Renal pelvis (tissue), 4 donors: Measurements from ENCODE around the gene GUCA2A. TPM values are rescaled to one million over a fixed set of nuclear protein-coding genes. Genes with fewer than 3 reads are reported as not detected.
A peak's percentile ranks its signal among the peaks of the same experiment; 100 is the strongest.

ENCODE experiments used
- DNase-seq: peaks from one replicate; pipeline ENCODE4 v3.0.0-alpha.2; 2013
- polyA plus RNA-seq, 3 donors: library from polyadenylated mRNA; unstranded; fragments of 120-200 nt; gene quantifications; one replicate each; pipeline ENCODE4 v1.2.1, GENCODE V29; 2013; ENCODE audit not compliant: insufficient read length in 3 of 3

The GUCA2A gene
- polyA plus RNA-seq, 3 donors, result not detected

- DNase-seq, result no peak
Observed at GRCh38 chr1:42154685-42155084, 9.9 kb downstream of the GUCA2A start.

- no peak for DNase-seq
Observed at GRCh38 chr1:42153624-42154023, 10.9 kb downstream of the GUCA2A start.

GRCh38 chr1:42152907-42153600 is 11.5 kb downstream of the GUCA2A start, which contains the start of gene GUCA2B:
GUCA2B (plus strand) TSS chr1:42153410; CDS start chr1:42153451, 41 bp downstream.
- no peak for DNase-seq

- DNase-seq, result no peak
Observed at GRCh38 chr1:42152119-42152518, 12.4 kb downstream of the GUCA2A start.

- no peak for DNase-seq
Observed at GRCh38 chr1:42150651-42151050, 13.9 kb downstream of the GUCA2A start.

- DNase-seq, result no peak
Observed at GRCh38 chr1:42148166-42148565, 16.4 kb downstream of the GUCA2A start.

- DNase-seq, result peak; percentile 78
Observed at GRCh38 chr1:42146626-42147320, 17.8 kb downstream of the GUCA2A start.

GRCh38 chr1:42145764-42146625 is 18.6 kb downstream of the GUCA2A start:
- no peak for DNase-seq

- DNase-seq, result no peak
Observed at GRCh38 chr1:42145389-42145716, 19.2 kb downstream of the GUCA2A start.

GRCh38 chr1:42144711-42145388 is 19.7 kb downstream of the GUCA2A start:
- DNase-seq, result no peak

- no peak for DNase-seq
Observed at GRCh38 chr1:42143896-42144710, 20.4 kb downstream of the GUCA2A start.

GRCh38 chr1:42142894-42143675 is 21.5 kb downstream of the GUCA2A start:
- no peak for DNase-seq

- no peak for DNase-seq
Observed at GRCh38 chr1:42141978-42142377, 22.6 kb downstream of the GUCA2A start.

GRCh38 chr1:42140191-42140590 is 24.4 kb downstream of the GUCA2A start:
- DNase-seq, result no peak

- DNase-seq, result no peak
Observed at GRCh38 chr1:42139444-42139843, 25.1 kb downstream of the GUCA2A start.

- DNase-seq, result no peak
Observed at GRCh38 chr1:42138586-42138985, 26.0 kb downstream of the GUCA2A start.

GRCh38 chr1:42137766-42138165 is 26.8 kb downstream of the GUCA2A start:
- no peak for DNase-seq

GRCh38 chr1:42136466-42136865 is 28.1 kb downstream of the GUCA2A start:
- DNase-seq, result no peak

- DNase-seq, result no peak
Observed at GRCh38 chr1:42135426-42135825, 29.1 kb downstream of the GUCA2A start.

GRCh38 chr1:42133809-42134526 is 30.6 kb downstream of the GUCA2A start:
- DNase-seq, result no peak
